DND-41 (cell line): ENCODE data around the gene KCNT1.
"Not testable (repeated sequence)": the region's sequence is repeated elsewhere in the genome, so short reads cannot be mapped to it uniquely, and the experiment has no call there.

ENCODE experiments used
- ATAC-seq: fragments of 200-7000 bp; cut with Tn5 transposase; 3 replicates; pipeline ENCODE4 v1.9.1; 2021; ENCODE audit warnings: low read depth; ENCODE audit not compliant: insufficient read depth
- DNase-seq: peaks from one replicate; pipeline ENCODE4 v3.0.0-alpha.2; 2020
- H2AFZ ChIP-seq: 2 replicates; pipeline ENCODE4 v1.6.0; 2012; ENCODE audit warnings: low read depth, low read length
- H3K27ac ChIP-seq: 2 replicates; pipeline ENCODE4 v1.5.1; 2012; ENCODE audit warnings: low read length, inconsistent platforms
- H3K27me3 ChIP-seq: fragments of 200-600 bp; sonication (generic); 2 replicates; pipeline ENCODE4 v1.6.0; 2012; ENCODE audit warnings: low read length, mild to moderate bottlenecking, inconsistent platforms; ENCODE audit not compliant: insufficient read depth, poor library complexity
- H3K36me3 ChIP-seq: 2 replicates; pipeline ENCODE4 v1.5.1; 2012; ENCODE audit warnings: low read length, inconsistent platforms; ENCODE audit not compliant: insufficient read depth
- H3K4me1 ChIP-seq: 2 replicates; pipeline ENCODE4 v1.5.1; 2012; ENCODE audit warnings: mild to moderate bottlenecking, low read length; ENCODE audit not compliant: insufficient read depth
- H3K4me2 ChIP-seq: 2 replicates; pipeline ENCODE4 v1.6.0; 2012; ENCODE audit warnings: mild to moderate bottlenecking, moderate library complexity, low read length, inconsistent platforms; ENCODE audit not compliant: insufficient read depth
- H3K4me3 ChIP-seq, 2 experiments: fragments of 200-600 bp in 1 of 2; shearing (Covaris generic) in 1 of 2; 2 replicates each; pipeline ENCODE4 v1.5.1; 2012 to 2016; ENCODE audit warnings: inconsistent platforms in 2 of 2, low read length in 2 of 2, mild to moderate bottlenecking in 2 of 2, low read depth in 1 of 2, moderate library complexity in 1 of 2
- H3K79me2 ChIP-seq: 2 replicates; pipeline ENCODE4 v1.6.0; 2012; ENCODE audit warnings: low read length, inconsistent platforms; ENCODE audit not compliant: insufficient read depth
- H3K9ac ChIP-seq: 2 replicates; pipeline ENCODE4 v1.6.0; 2012; ENCODE audit warnings: low read depth, mild to moderate bottlenecking, inconsistent platforms, low read length, moderate library complexity
- H3K9me3 ChIP-seq: 2 replicates; pipeline ENCODE4 v1.5.1; 2012; ENCODE audit warnings: low read length, moderate library complexity, mild to moderate bottlenecking, inconsistent platforms; ENCODE audit not compliant: insufficient read depth, severe bottlenecking
- H4K20me1 ChIP-seq: 2 replicates; pipeline ENCODE4 v1.6.0; 2012; ENCODE audit warnings: low read length; ENCODE audit not compliant: insufficient read depth
- CTCF ChIP-seq: IDR thresholded peaks from 2 replicates; pipeline ENCODE4 v1.5.1; 2012; ENCODE audit warnings: borderline replicate concordance, low read length, moderate library complexity, mild to moderate bottlenecking; ENCODE audit not compliant: poor library complexity, severe bottlenecking; ENCODE audit errors: extremely low read depth
- EZH2 ChIP-seq: IDR thresholded peaks from 3 replicates; pipeline ENCODE4 v1.6.1; 2012; ENCODE audit warnings: borderline replicate concordance, low read depth, mild to moderate bottlenecking, moderate library complexity, low read length, inconsistent platforms; ENCODE audit not compliant: severe bottlenecking

Gene KCNT1

GRCh38 chr9:135671591-135672041, 30.4 kb upstream of the KCNT1 start:
- H3K4me2 ChIP-seq = no peak overlapping the region
- H4K20me1 ChIP-seq = no peaks in the 10 kb centered on the region
- H3K27ac ChIP-seq = no peak overlapping the region
- TF ChIP-seq CTCF (no peak), EZH2 (no peak)
- H3K27me3 ChIP-seq = no peaks in the 10 kb centered on the region
- H3K36me3 ChIP-seq = no peaks in the 10 kb centered on the region
- no peaks in the 10 kb centered on the region for H3K4me1 ChIP-seq
- no peaks in the 10 kb centered on the region for H3K79me2 ChIP-seq
- ATAC-seq (no peak), DNase-seq (no peak)
- no peak overlapping the region for H3K4me3 ChIP-seq
- no peak overlapping the region for H3K9ac ChIP-seq
- H2AFZ ChIP-seq = no peak overlapping the region
- H3K9me3 ChIP-seq = no peaks in the 10 kb centered on the region

GRCh38 chr9:135672786-135673185, 29.2 kb upstream of the KCNT1 start:
- DNase-seq, ATAC-seq, H3K4me3 ChIP-seq, H3K4me1 ChIP-seq, H2AFZ ChIP-seq, H3K9ac ChIP-seq, H3K27ac ChIP-seq, H4K20me1 ChIP-seq, H3K27me3 ChIP-seq, H3K4me2 ChIP-seq, H3K36me3 ChIP-seq, H3K79me2 ChIP-seq, H3K9me3 ChIP-seq: not testable (repeated sequence)

- Histone ChIP-seq H3K4me1 (no peaks in the 10 kb centered on the region), H3K4me3 (no peak overlapping the region), H3K9ac (no peak overlapping the region), H3K27ac (no peak overlapping the region), H3K27me3 (no peaks in the 10 kb centered on the region), H3K9me3 (no peaks in the 10 kb centered on the region), H3K36me3 (no peaks in the 10 kb centered on the region), H4K20me1 (no peaks in the 10 kb centered on the region), H3K4me2 (no peak overlapping the region), H3K79me2 (no peaks in the 10 kb centered on the region), H2AFZ (no peak overlapping the region)
- ATAC-seq (no peak), DNase-seq (no peak)
- TF ChIP-seq CTCF (no peak), EZH2 (no peak)
These were observed 28.0 kb upstream of the KCNT1 start for GRCh38 chr9:135673941-135674340.

GRCh38 chr9:135674977-135675376, 27.0 kb upstream of the KCNT1 start:
- Histone ChIP-seq H3K4me2 (no peak overlapping the region), H3K4me3 (no peak overlapping the region), H3K36me3 (no peaks in the 10 kb centered on the region), H3K27me3 (no peaks in the 10 kb centered on the region), H4K20me1 (no peaks in the 10 kb centered on the region), H3K27ac (no peak overlapping the region), H3K4me1 (no peaks in the 10 kb centered on the region), H2AFZ (no peak overlapping the region), H3K9ac (no peak overlapping the region), H3K79me2 (no peaks in the 10 kb centered on the region), H3K9me3 (no peaks in the 10 kb centered on the region)
- no peak for TF ChIP-seq CTCF
- TF ChIP-seq EZH2 = no peak
- no peak for DNase-seq
- no peak for ATAC-seq
